H4 (cell line): ENCODE measurements around the gene HRC. TPM values are rescaled to one million over a fixed set of nuclear protein-coding genes. Genes with fewer than 3 reads are reported as not detected.
"Not testable (repeated sequence)": the region's sequence is repeated elsewhere in the genome, so short reads cannot be mapped to it uniquely, and the experiment has no call there.

ENCODE experiments used
- DNase-seq: peaks from one replicate; pipeline ENCODE4 v3.0.0-alpha.2; 2015; ENCODE audit warnings: low spot score
- total RNA-seq: library from RNA; depleted of rRNA; stranded (reverse); fragments of >200 nt; shearing (Covaris generic); gene quantifications from 2 replicates; pipeline ENCODE4 v1.2.3, GENCODE V29; 2014; rRNA removed

HRC gene, protein sequence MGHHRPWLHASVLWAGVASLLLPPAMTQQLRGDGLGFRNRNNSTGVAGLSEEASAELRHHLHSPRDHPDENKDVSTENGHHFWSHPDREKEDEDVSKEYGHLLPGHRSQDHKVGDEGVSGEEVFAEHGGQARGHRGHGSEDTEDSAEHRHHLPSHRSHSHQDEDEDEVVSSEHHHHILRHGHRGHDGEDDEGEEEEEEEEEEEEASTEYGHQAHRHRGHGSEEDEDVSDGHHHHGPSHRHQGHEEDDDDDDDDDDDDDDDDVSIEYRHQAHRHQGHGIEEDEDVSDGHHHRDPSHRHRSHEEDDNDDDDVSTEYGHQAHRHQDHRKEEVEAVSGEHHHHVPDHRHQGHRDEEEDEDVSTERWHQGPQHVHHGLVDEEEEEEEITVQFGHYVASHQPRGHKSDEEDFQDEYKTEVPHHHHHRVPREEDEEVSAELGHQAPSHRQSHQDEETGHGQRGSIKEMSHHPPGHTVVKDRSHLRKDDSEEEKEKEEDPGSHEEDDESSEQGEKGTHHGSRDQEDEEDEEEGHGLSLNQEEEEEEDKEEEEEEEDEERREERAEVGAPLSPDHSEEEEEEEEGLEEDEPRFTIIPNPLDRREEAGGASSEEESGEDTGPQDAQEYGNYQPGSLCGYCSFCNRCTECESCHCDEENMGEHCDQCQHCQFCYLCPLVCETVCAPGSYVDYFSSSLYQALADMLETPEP
- 0.06 TPM in 1 of 2 replicates, not detected in the other for total RNA-seq

DNA sequence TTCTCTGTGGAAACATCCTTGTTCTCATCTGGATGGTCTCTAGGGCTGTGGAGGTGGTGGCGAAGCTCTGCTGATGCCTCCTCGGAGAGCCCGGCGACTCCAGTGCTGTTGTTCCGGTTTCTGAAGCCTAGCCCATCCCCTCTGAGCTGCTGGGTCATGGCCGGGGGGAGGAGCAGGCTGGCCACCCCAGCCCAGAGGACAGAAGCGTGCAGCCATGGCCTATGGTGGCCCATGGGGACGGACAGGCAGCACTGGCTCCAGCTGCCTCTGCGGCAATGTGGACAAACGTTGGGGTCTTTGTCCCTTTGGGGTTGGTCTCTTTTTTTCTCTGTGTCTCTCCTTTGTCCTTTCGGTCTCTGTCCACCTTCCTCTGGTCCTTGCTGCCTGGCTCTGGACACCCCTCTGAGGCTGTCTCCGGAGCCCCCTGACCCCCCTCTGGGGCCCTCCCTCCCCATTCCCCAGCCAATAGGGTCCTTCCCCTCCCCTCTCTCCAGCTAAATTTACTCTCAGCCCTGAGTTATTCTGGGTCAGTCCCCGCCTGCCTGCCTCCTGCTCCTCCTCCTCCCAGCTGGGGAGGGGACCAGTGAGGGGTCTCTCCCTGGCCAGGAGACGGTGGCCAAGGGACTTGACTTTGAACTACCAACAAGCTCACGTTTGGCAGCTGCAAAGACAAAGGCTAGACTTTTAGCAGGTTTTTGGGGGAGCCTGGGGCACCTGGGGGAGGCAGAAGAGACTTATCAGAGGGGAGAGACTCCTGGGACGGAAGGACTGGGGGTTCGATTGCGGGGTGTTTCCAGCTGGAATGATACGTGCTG, at the start of gene HRC:
HRC (minus strand) TSS at position 392 of the 815 bp plus-strand sequence; CDS start at position 233, 159 bp downstream.
- no peak for DNase-seq

DNA sequence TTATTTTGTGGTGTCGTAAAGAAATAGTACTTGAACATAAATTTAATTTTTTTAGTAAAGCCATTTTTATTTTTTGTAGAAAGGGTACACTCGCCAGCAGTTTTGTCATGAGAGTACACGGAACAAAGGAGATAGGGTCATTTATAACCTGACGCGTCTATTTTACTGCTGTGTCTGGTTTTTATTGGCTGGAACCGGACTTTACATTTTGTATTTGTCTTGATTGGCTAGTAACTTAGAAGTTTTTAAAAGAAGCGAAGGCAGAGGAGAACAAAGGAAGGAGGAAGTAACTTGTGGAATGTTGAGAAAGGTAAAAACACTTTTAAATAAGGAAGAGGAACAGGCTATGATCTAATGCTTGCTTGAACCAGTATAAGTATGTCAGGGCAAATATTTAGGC, 45.8 kb upstream of the HRC start:
- DNase-seq, result no peak

DNA sequence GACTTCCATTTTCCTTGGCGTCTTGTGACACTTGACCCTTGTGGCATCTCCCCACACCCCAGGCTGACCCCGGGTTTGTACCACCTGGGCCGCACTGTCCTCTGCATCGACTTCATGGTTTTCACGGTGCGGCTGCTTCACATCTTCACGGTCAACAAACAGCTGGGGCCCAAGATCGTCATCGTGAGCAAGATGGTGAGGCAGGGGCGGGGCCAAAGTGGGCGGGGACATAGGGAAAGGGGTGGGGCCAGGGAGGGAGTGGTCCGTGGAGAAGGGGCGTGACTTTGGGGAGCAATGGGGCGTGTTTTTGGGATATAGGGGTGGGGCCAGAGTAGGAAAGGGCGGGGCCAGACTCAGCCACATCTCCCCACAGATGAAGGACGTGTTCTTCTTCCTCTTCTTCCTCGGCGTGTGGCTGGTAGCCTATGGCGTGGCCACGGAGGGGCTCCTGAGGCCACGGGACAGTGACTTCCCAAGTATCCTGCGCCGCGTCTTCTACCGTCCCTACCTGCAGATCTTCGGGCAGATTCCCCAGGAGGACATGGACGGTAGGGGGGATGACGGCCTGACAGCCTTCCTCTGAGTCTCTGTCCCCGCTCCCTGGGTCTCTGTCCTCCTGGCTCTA, 45.2 kb upstream of the HRC start:
- DNase-seq, result no peak

DNA sequence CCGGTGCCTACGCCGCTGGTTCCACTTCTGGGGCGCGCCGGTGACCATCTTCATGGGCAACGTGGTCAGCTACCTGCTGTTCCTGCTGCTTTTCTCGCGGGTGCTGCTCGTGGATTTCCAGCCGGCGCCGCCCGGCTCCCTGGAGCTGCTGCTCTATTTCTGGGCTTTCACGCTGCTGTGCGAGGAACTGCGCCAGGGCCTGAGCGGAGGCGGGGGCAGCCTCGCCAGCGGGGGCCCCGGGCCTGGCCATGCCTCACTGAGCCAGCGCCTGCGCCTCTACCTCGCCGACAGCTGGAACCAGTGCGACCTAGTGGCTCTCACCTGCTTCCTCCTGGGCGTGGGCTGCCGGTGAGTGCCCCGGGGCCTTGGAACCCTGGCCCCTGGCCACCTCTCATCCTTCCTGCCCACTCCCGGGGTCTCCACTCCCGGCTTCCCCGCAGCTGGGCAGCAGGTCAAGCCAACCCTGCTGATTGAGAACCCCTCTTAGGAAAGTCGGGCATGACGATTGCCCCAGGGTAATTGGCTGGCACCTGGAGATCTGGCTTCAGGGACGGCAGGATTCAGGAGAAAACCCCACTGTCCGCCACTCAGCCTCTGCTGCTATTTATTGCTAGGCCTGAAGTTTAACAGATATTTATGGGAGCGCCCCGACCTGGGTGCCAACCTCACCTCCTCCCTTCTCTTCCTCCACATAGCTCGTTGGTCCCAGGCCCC, 41.5 kb upstream of the HRC start:
- DNase-seq, result no peak

DNA sequence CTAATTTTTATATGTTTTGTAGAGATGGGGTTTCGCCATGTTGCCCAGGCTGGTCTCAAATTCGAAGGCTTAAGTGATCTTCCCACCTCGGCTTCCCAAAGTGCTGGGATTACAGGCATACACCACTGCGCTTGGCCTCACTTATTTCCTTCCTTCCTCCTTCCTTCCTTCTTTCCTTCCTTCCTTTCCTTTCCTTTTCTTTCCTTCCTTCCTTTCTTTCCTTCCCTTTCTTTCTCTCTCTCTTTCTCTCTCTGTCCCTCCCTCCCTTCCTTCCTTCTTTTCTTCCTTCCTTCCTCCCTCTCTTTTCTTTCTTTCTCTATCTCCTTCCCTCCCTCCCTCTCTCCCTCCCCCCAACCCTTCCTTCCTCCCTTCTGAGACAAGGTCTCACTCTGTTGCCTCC, 39.2 kb upstream of the HRC start:
- no peak for DNase-seq

DNA sequence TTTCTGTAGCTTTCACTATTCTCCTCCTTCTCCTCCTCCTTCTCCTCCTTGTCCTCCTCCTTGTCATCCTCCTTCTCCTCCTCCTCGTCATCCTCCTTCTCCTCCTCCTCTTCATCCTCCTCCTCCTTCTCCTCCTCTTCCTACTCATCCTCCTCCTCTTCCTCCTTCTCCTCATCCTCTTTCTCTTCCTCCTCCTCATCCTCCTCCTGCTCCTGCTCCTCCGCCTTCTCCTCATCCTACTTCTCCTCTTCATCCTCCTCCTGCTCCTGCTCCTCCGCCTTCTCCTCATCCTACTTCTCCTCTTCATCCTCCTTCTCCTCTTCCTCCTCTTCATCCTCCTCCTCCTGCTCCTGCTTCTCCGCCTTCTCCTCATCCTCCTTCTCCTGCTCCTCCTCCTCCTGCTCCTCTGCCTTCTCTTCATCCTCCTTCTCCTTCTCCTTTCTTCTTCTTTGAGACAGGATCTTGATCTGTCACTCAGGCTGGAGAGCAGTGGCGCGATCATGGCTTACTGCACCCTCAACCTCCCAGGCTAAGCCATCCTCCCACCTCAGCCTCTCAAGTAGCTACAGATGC, 38.7 kb upstream of the HRC start:
- DNase-seq, result no peak

DNA sequence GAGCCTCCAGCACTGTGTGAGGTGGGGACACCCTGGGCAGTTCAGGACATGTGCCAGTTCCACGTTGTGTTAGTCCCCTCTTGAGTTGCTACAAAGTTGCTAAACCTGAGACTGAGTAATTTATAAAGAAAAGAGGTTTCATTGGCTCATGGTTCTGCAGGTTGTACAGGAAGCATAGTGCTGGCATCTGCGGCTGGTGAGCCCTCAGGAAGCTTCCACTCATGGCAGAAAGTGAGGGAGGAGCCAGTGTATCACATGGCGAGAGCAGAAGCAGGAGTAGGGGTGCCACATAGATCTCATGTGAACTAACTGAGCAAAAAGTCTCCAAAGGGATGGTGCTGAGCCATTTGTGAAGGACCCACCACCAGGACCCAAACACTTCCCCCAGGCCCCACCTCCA, 35.6 kb upstream of the HRC start:
- DNase-seq, result no peak

DNA sequence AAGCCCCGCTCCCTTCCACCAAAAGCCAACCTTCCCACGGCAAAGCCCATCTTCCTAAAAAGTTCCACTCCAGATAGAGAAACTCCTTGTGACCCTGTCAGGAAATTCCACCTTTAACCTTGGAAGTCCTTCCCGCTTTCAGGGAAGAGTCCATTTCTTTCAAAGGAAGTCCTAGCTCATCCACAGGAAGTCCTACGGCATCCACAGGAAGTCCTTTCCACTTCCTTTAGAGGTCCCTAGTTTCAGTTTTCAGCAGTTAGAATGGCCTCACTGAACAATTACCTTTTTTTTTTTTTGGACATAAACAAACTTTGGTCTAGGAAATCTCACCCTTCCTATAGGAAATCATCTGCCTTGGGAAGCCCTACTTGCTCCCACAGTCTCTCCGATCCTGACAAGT, 34.1 kb upstream of the HRC start:
- no peak for DNase-seq

DNA sequence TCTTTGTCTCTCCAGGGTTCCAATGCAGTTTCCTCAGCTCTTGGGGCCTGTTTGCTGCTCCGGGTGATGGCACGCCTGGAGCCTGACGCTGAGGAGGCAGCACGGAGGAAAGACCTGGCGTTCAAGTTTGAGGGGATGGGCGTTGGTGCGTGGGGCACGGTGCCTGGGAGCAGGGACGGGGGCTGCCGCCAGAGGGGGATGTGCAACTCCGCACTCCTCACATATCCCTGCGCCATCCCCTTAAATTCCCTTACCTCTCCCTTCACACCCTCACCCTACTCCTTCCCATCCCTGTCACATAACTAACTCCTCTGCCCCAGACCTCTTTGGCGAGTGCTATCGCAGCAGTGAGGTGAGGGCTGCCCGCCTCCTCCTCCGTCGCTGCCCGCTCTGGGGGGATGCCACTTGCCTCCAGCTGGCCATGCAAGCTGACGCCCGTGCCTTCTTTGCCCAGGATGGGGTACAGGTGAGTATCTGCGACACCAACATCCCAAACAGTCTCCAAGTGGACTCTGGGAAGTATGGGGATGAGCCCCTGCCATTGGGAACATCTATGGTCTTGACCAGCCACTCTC, 33.5 kb upstream of the HRC start:
- DNase-seq, result no peak

DNA sequence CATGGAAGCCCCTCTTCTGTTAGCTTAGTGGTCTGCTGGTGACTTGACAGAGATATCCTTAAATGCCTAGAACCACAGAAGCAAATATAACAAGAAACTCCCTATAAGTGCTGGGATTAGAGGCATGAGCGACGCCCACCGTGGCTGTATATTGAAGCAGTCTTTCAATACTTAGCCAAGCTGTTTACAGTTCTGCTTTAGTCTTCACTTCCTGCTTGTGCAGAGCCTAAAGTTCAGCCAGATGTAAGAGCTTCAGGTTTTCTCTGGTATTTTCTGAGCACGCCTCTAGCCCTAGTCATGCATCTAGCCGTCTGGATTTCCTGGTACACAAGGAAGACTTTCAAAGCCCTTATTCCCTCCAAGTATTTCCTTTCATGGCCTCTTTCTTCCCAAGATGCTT, 30.9 kb upstream of the HRC start:
- DNase-seq, result no peak

DNA sequence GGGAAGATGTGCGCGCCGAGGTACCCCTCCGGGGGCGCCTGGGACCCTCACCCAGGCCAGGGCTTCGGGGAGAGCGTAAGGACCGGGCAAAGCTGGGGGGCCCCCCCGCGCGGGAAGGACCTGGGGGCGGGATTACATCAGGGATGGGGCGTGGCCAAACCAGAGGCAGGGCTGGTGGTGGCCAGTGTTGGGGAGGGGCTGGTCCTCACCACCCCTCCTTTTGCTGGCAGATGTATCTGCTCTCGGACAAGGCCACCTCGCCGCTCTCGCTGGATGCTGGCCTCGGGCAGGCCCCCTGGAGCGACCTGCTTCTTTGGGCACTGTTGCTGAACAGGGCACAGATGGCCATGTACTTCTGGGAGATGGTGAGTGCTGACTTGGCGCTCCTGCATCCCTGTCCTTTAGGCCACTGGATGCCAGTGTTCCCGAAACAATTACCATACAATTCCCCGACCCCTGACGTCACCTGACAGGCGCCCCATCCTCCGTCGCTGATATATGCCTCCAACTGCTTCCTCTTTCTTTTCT, 27.7 kb upstream of the HRC start:
- DNase-seq, result no peak

DNA sequence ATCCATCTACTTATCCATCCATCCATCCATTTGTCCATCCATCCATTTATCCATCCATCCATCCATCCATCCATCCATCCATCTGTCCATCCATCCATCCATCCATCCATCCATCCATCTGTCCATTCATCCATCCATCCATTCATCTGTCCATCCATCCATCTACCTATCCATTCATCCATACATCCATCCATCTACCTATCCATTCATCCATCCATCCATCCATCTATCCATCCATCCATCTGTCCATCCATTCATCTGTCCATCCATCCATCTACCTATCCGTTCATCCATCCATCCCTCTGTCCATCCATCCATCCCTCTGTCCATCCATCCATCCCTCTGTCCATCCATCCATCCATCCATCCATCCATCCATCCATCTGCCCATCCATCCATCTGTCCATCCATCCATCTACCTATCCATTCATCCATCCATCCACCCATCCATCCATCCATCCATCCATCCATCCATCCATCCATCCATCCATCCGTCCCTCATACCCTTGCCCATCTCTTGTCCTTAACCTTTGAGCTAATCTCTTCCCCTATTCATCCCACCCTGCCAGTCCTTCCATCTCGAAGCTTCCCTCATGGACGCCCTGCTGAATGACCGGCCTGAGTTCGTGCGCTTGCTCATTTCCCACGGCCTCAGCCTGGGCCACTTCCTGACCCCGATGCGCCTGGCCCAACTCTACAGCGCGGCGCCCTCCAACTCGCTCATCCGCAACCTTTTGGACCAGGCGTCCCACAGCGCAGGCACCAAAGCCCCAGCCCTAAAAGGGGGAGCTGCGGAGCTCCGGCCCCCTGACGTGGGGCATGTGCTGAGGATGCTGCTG, 27.0 kb upstream of the HRC start:
- not testable (repeated sequence) for DNase-seq

DNA sequence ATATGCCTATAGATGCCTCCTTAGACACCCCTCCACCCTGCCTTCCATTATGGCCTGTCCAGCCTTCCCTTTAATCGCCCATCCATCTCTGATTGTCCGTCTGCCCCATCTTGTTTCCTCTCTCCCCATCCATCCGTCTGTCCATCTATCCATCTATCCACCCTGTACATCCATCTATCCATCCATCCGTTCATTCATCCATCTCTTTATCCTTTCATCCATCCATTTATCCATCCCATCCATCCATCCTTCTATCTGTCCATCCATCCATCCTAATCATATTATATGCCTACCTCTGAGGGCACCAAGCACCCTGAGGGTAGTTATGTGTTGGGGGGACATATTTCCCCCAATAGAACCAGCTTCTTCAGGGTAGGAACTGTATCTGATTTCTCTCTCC, 25.5 kb upstream of the HRC start:
- no peak for DNase-seq

DNA sequence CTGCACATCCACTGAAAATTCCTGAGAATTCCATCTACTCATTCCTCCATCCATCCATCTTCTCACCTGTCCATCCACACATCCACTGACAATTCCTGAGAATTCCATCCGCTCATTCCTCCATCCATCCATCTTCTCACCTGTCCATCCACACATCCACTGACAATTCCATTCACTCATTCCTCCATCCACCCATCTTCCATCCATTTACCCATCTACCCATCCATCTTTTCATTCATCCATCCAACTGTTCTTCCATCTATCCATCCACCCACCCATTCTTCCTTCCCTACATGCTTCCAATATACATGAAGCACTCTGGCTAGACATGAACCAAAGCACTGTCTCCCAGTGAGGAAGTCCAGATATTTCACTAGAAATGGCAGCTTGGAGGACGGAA, 18.0 kb upstream of the HRC start:
- DNase-seq, result no peak

DNA sequence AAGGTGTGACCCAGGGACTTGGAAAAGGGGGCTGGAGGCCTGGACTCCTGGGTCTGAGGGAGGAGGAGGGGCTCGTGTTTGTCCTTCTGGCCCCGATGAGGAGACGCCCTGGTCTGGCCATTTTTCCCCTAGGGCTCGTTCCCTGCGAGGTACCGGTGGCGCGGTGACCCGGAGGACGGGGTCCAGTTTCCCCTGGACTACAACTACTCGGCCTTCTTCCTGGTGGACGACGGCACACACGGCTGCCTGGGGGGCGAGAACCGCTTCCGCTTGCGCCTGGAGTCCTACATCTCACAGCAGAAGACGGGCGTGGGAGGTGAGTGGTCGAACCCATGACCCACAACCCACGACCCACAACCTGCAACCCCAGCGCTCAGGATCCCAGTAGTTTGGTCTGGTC, 13.2 kb upstream of the HRC start:
- DNase-seq, result no peak

DNA sequence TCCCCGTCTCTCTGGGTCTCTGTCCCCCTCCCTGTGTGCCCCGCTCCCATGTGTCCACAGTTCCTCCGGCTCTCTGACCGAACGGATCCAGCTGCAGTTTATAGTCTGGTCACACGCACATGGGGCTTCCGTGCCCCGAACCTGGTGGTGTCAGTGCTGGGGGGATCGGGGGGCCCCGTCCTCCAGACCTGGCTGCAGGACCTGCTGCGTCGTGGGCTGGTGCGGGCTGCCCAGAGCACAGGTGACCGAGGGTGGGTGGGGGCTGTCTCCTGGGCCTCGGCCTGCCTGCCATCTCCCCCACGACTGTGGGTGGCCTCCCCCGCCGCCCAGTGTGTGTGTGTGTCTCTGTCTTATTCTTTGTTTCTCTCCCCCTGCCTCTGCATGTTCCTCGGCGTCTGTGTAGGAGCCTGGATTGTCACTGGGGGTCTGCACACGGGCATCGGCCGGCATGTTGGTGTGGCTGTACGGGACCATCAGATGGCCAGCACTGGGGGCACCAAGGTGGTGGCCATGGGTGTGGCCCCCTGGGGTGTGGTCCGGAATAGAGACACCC, 12.7 kb upstream of the HRC start:
- no peak for DNase-seq

DNA sequence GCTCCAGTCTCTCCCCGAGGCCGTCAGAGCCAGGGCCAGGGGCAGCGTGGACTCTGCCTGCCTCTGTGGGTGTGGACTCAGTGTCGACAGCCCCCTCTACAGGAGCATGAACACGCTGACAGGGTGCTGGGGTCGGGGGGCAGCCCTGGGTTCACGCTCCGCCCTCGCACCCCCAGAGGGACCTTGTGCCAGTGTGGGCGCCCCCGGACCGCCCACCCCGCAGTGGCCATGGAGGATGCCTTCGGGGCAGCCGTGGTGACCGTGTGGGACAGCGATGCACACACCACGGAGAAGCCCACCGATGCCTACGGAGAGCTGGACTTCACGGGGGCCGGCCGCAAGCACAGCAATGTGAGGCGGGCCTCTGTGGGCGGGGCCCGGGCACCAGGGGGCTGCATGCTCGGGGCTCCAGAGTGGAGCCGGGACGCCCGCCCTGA, 10.7 kb upstream of the HRC start:
- DNase-seq, result no peak

DNA sequence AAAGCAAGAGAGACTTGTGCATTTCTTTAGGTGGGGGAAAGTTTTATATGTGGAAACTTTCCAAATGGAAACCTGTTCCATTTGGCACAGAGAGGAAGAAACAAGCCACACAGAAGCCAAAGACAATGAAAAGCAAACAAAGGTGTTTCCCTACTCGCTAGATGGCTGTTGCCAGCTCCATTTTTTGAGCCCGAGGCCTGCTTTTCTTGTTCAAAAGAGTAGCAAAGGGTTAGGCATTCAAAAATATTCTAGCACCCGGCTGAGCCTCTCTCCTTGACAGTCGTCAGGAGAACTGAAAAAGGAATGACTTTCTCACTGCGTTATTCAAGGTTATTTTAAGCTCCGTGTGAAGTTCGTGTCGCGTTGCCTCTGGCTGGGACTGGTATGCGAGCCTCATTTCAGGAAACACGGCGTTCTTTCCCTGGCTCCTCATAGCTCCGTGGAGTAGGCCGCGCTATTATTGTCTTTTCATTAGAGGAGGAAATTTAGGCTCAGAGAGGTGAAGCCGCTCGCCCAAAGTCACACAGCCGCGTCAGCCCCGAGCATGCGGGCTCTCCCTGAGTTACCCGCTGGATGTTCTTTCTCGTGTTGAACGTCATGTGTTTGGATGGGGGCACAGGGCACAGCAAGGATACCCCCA, 10.0 kb upstream of the HRC start:
- no peak for DNase-seq

DNA sequence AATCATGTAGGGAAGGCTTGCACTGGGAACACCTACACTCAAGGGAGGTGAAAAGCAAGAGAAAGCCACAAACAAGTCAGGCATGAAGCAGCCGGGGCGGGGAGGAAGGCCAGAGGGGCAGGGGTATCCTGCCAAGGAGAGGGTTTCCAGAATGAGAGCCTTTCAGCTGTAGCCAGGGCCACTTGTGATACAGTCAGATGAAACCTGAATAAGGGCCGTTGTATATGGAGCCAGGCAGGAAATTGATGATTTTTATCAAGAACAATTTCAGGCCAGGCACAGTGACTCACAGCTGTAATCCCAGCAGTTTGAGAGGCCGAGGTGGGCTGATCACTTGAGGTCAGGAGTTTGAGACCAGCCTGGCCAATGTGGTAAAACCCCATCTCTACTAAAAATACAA, 6.8 kb upstream of the HRC start:
- no peak for DNase-seq
